Stimulated activated CD8-positive, alpha-beta memory T cell treated with anti-CD3 and anti-CD28 coated beads, Interleukin-4, amount 100 ng/mL, for 4 hours (primary cell): Measurements from ENCODE around the gene DENND1A.
"Not testable (repeated sequence)": the region's sequence is repeated elsewhere in the genome, so short reads cannot be mapped to it uniquely, and the experiment has no call there.

ENCODE experiments used
- DNase-seq, 2 donors: peaks; one replicate each; pipeline ENCODE4 v3.0.0-alpha.2; 2020; ENCODE audit warnings: low read depth in 2 of 2, low spot score in 1 of 2

Gene DENND1A

DNA sequence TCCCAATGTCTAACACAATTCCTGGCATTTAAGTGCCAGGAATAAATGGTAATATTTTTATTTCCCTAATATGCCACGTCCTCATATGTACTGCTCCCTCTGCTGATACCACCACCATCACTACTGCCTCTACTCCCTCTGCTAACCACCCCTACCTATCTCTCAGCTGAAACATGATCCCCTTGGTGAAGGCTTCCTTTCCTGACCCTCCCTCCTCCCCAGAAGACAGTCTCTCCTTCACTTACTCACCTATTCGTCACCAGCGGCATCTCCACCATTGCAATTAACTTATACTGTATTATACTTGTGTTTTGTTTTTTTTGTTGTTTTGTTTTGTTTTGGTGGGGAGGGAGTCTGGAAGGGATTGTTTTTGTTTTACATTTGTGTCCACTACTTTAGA lies 4.8 kb downstream of the DENND1A start:
- no peak for DNase-seq

- no peak for DNase-seq
These were observed 5.2 kb downstream of the DENND1A start for GRCh38 chr9:123924727-123925126.

DNA sequence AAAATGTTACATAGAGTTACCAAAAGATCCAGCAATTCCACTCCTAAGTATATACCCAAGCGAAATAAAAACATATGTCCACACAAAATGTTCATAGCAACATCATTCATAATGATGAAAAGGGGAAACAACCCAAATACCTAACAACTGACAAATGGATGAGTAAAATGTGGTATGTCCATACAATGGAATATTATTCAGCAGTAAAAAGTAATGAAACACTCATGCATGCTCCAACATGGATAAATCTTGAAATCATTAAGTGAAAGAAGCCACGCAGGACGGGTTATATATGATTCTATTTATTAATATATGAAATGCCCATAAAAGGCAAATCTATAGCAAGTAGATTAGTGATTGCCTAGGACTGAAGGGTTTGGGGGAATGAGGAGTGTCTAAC lies 6.0 kb downstream of the DENND1A start:
- no peak for DNase-seq

GRCh38 chr9:123923377-123923776 lies 6.5 kb downstream of the DENND1A start:
- no peak for DNase-seq

DNA sequence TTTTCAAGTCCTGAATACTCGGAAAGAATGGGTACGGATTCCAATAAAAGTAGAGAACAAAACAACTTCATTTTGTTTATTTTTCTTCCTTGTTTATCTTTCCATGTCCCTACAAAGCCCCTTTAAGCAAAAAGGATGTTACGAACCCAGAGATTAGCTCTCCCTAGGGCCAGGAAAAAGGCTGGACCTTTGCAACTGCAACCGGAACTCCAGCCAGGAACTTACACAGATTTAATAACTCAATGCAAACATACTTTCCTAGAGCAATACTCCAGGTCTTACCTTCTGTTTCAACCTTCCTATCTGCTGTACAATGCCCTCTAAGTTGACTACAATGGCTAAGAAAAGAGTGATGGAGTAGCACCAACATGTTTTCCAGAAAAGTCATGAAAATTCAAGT lies 7.0 kb downstream of the DENND1A start:
- no peak for DNase-seq

- no peak for DNase-seq
These were observed 7.5 kb downstream of the DENND1A start for GRCh38 chr9:123922431-123922830.

GRCh38 chr9:123914517-123915196 lies 15.3 kb downstream of the DENND1A start:
- DNase-seq: no peak

DNA sequence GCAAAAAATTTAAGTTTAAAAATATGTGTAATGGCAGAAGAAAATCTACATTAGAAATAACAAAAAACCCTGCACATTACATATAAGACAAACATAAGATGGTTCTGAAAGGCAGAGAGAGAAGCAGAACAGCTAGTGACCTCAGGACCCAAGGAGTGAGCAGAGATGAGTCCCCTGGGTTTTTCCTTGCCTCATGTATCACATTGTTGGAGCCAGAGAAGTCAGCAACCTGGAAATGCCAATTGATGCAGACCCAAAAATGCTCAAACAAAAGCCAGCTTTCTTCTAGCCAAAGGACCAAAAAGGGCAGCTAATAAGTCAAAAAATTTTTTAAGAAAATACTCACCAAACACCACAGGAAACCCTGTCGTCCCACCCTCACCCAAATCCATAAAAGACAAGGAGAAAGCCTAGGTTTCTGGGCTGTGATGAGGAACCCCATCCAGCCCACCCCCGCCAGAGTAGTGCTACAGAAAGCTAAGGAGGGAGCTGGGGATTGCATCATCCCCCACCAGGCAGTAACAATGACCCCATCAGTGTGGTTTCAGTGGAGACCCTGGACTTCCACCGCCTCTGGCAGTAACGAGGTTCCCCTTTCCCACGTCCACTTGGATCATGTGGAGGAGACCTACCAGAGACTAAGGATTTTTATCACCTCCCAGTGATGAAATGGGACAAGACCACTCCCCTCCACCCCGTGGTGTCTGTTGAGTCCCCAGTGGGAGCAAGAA lies 17.6 kb downstream of the DENND1A start:
- no peak for DNase-seq

DNA sequence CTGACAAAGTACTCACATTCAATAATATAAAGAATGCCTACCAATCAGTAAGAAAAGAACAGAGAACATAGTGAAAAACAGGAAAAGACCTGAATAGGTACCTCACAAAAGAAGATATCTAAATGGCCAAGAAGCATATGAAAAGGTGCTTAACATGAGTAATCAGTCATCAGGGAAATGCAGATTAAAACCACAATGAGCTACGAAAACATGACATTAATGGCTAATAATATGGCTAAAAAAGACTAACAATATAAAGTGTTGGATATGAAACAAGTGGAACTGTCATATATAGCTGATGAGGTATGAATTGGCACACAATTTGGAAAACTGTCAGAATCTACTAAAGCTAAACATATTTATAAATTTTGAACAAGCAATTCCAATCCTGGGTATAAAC lies 18.9 kb downstream of the DENND1A start:
- no peak for DNase-seq

GRCh38 chr9:123909192-123909591 lies 20.7 kb downstream of the DENND1A start:
- not testable (repeated sequence) for DNase-seq

- not testable (repeated sequence) for DNase-seq
These were observed 26.4 kb downstream of the DENND1A start for GRCh38 chr9:123903550-123903949.

DNA sequence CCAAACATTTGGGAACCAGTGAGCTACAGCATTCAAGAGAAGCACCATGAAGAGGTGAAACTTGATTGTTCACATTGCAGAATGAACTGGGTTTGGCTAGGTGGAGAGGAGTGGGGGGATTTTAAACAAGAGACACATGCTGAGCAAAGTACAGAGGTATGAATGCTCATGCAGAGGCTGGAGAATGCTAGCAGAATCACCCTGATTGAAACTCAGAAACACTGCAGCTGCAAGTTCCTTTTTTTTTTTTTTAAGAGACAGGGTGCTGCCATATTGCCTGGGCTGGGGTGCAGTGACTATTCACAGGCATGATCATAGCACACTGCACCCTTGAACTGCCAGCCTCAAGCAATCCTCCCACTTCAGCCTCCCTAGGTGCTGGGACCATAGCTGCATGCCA lies 35.1 kb downstream of the DENND1A start:
- no peak for DNase-seq

DNA sequence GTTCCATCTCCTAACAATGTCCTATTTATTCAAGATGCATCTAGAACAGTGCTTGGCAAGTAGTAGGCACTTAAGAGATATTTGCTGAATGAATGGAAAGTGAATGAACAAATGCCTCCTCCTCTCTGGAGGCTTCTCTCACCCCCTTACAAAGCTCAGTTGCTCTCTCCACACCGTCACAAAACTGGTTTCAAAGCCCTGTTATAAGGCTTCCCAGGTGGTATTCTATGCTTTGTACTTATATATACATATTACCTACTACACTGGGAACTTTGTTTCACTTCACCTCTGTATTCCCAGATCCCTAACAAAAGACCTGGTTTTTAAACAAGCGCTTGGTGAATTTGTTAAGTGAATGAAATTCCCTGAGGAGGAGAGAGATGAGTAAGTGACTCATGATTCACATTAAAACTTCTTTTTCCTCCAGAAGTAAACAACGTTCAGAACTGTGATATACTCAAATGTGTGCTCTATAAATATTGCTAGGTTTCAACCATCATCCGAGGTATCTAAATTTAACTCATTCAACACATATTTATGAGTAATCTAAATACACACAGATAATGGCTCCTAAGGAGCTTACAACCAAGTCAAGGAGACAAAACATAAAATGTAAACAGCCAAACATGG lies 36.0 kb downstream of the DENND1A start:
- DNase-seq: no peak

DNA sequence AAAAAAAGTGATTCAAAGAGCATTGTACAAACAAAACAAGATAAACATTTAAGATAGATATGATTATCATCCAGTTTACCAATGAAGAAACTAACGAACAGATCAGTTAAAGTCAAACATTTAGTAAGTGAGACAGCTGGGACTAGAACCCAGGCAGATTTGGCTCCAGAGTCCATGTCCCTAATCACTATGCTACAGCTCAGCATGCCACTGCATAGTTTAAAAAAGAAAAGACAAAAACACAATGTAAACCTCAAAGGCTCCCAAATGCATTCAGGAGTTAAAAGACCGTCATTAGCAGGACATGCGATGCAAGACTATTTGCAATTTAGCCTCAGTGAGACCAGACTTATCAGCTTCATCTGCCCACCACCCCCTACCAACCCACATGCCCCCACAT lies 36.8 kb downstream of the DENND1A start:
- DNase-seq: no peak

DNA sequence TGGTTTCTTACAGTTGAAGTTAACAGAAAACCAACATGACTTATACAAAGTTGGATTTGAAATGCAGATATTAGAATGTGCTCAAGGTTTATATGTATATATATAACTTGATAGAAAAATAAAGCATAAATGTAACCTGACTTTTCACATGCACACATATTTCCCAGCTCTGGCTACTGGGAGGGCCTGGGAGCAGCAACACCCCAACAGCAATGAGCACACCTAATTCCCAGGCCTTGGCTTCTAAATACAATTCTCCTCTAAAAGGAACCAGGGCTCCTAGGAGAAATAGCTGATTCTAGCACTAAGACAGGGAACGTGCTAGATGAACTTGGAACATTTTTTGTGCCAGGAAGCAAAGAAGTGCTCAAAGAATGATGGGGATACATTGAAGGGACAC lies 42.1 kb downstream of the DENND1A start:
- no peak for DNase-seq

DNA sequence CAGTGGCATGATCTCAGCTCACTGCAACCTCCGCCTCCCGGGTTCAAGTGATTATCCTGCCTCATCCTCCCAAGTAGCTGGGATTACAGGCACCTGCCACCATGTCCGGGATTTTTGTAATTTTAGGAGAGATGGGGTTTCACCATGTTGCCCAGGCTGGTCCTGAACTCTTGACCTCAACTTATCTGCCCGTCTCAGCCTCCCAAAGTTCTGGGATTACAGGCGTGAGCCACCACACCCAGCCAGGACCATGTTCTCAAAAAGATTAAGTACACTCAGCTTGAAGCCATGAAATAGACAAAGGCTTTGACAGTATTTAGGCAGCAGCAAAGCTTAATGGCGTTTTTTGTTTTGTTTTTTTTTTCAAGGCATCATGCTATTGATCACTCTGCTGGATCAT lies 44.1 kb downstream of the DENND1A start:
- DNase-seq: not testable (repeated sequence)

GRCh38 chr9:123883634-123884033 lies 46.3 kb downstream of the DENND1A start:
- DNase-seq: no peak

GRCh38 chr9:123881604-123882003 lies 48.3 kb downstream of the DENND1A start:
- DNase-seq: no peak

DNA sequence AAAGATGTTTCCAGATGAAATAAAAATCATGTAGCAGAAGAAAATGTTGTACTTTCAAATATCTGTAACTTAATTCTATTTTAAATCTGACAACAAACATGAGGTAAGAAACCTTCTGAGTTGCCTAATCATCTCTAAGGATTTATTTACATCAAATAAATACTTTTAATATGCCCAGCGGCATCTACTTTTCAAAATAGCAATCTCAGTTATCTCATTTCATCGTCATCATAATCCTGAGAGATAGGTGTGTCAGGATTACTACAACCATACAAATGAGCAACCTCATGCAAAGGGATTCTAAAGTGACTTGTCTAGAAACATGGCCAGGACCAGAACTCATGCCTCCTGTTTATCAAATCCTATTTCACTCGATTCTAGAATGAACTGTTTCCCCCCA lies 49.5 kb downstream of the DENND1A start:
- DNase-seq: no peak

GRCh38 chr9:123876750-123877149 lies 53.2 kb downstream of the DENND1A start:
- no peak for DNase-seq

- no peak for DNase-seq
These were observed 57.2 kb downstream of the DENND1A start for GRCh38 chr9:123872710-123873109.

- no peak for DNase-seq
These were observed 58.1 kb downstream of the DENND1A start for GRCh38 chr9:123871781-123872180.
